Effector CD4-positive, alpha-beta T cell (primary cell): ENCODE data around the gene RGS9.

Experiments
- DNase-seq: peaks from one replicate; pipeline ENCODE4 v3.0.0-alpha.2; 2020

Gene RGS9

DNA sequence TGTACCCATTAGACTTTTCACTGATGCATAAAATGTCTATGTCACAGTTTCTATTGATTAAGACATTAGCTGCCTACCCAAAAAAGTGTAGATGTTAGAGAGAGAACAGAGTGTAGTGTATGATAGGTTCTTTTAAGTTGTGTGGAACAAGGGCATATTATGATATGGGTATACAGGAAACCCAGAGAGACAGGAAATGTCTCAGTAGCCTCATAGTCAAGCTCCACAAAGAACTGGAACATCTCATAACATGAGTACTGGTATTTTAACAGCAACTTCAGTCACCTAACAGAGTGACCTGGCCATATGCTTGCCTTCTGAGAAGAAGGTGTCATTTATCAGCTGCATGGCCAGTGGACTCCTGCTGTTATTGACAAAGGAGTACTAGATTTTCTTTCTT lies 128.1 kb downstream of the RGS9 start:
- no peak for DNase-seq

DNA sequence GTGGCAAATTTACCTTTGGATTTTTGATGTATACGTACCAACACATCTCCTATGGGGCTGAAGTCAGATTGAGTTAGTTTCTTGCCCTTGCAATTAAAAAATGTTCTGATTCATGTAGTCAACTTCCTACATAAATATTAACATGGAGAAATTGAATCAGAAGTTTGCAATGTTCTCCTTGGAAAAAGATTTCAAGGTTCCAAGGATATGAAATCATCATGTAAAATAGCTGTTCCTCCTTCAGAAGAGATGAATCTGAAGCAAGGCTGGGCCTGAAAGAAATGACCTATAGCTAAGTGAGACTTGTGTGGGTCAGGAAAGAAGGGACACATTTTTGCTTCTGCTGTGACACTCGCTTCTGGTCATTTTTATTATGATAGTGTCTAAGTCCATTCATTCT lies 131.7 kb downstream of the RGS9 start:
- no peak for DNase-seq

DNA sequence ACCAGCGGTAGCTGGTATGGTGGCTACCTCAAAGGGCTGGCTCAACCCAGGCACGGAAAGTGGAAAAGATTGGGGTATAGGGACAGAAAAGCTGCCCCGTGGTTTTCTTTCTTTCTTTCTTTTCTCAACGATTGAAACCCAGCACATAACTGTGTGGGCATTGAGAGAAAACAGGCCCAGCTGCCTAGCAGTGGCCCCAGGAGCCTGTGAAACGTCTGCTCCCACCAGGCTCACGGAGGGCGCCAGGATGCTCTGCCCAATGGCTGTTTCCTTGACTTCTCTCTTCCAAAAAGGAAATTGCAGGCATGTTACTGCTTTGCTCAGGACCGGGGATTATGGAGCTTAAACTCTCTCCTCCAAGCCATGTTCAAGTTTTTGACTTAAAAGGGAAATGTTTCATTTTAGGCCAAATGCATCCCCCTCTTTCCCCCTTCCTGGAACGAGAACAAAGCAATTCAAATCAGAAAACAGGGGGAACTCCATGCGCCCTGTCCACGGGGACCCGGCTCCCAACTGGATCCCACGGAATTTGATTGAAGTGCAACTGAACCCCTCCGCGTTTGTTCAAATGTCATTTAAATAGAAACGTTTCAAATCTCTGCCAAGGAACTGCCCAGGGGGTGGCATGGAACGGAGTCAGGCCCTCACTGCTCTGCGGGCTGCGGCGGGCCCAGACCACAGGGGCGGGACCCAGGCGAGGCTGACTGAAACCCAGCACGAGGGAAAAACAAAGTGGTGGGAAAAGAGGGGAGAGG lies 133.5 kb downstream of the RGS9 start:
- DNase-seq, result no peak

DNA sequence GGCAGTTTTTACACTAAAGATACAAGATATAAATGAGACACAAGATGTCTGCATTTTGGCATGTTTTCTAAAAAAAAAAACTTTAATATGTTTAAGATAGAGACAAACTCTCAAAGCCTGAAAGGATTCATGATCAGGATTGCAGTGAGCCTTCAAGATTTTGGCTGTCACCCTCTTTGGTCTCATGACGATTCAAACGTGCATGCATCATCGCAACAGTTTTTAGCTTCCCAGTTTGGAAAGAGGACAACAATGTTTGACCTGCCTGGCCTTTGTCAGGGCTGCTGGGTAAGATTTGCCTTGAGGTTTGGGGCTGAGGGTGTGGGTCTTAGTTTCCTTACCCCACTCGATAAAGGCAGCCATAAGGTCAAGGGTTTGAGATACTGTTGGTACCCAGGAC lies 134.1 kb downstream of the RGS9 start:
- no peak for DNase-seq
